ENCODE measurements around the gene ZNF610. TPM values are rescaled to one million over a fixed set of nuclear protein-coding genes. Genes with fewer than 3 reads are reported as not detected.

The ZNF610 gene
- total and polyA plus RNA-seq, 2 donors (not counting 1 experiment from before 2014, with no cell fraction given) = 3.0 to 5.3 TPM

GRCh38 chr19:52296400-52296772 lies 39.7 kb upstream of the ZNF610 start:
- H3K4me3 ChIP-seq (replicated peaks in 1 of 4; ENCODE audit: control extremely low read depth in 1 of 4, insufficient read depth in 1 of 4, low read depth in 3 of 4, low read length in 4 of 4) = peak overlapping the region; percentile 57 to 77 (median 66)
- TF ChIP-seq EZH2 (IDR thresholded peaks at IDR 0.05; ENCODE audit: low read length, missing control alignments) (no peak), CTCF (conservative IDR thresholded peaks at IDR 0.05 in 1 of 2, IDR thresholded peaks at IDR 0.05 in 1 of 2; ENCODE audit: low read depth in 1 of 2, low read length in 2 of 2) (no peak)
- peak overlapping the region; percentile 49 for H3K4me2 ChIP-seq (ENCODE audit: extremely low read depth, insufficient read depth, low read length)
- H3K4me1 ChIP-seq (ENCODE audit: control insufficient read depth, extremely low read depth, insufficient read depth, low read length) = no peaks in the 10 kb centered on the region
- no peak overlapping the region for H3K9ac ChIP-seq (ENCODE audit: insufficient read depth, low read length)
- H3K27ac ChIP-seq (ENCODE audit: insufficient read depth, low read length) = no peak overlapping the region
- H3K27me3 ChIP-seq (ENCODE audit: control insufficient read depth, insufficient read depth, low read length) = no peaks in the 10 kb centered on the region
- H3K79me2 ChIP-seq (ENCODE audit: control insufficient read depth, insufficient read depth, low read length) = peaks cover 7% of the 10 kb centered on the region
- H3K36me3 ChIP-seq (ENCODE audit: control insufficient read depth, insufficient read depth, low read length) = peaks cover 2% of the 10 kb centered on the region
- DNase-seq (ENCODE audit: low read depth in 2 of 2) = no peak
- peak overlapping the region; percentile 64 for H2AFZ ChIP-seq (ENCODE audit: low read length)
- no peaks in the 10 kb centered on the region for H3K9me3 ChIP-seq (ENCODE audit: control insufficient read depth, insufficient read depth, low read depth, low read length)
- H4K20me1 ChIP-seq (ENCODE audit: control insufficient read depth, extremely low read depth, insufficient read depth, low read length) = no peaks in the 10 kb centered on the region

GRCh38 chr19:52296773-52297600 lies 39.1 kb upstream of the ZNF610 start, which contains the start of gene ZNF480:
ZNF480 (plus strand) TSS chr19:52297169; CDS start chr19:52300413, 3,244 bp downstream.
- Histone ChIP-seq H4K20me1 (ENCODE audit: control insufficient read depth, extremely low read depth, insufficient read depth, low read length) (no peaks in the 10 kb centered on the region), H3K9me3 (ENCODE audit: control insufficient read depth, insufficient read depth, low read depth, low read length) (no peaks in the 10 kb centered on the region), H3K9ac (ENCODE audit: insufficient read depth, low read length) (peak within 1 kb of the TSS; percentile 92), H3K79me2 (ENCODE audit: control insufficient read depth, insufficient read depth, low read length) (peaks cover 7% of the 10 kb centered on the region), H3K36me3 (ENCODE audit: control insufficient read depth, insufficient read depth, low read length) (peaks cover 2% of the 10 kb centered on the region), H2AFZ (ENCODE audit: low read length) (peak within 1 kb of the TSS; percentile 89), H3K27me3 (ENCODE audit: control insufficient read depth, insufficient read depth, low read length) (no peaks in the 10 kb centered on the region), H3K4me1 (ENCODE audit: control insufficient read depth, extremely low read depth, insufficient read depth, low read length) (no peaks in the 10 kb centered on the region), H3K27ac (ENCODE audit: insufficient read depth, low read length) (peak within 1 kb of the TSS; percentile 98), H3K4me2 (ENCODE audit: extremely low read depth, insufficient read depth, low read length) (peak within 1 kb of the TSS; percentile 91), H3K4me3 (replicated peaks in 1 of 4; ENCODE audit: control extremely low read depth in 1 of 4, insufficient read depth in 1 of 4, low read depth in 3 of 4, low read length in 4 of 4) (peak within 1 kb of the TSS; percentile 77 to 100 (median 94))
- TF ChIP-seq CTCF (conservative IDR thresholded peaks at IDR 0.05 in 1 of 2, IDR thresholded peaks at IDR 0.05 in 1 of 2; ENCODE audit: low read depth in 1 of 2, low read length in 2 of 2) (peak in 1 of 2 donors; percentile 30), EZH2 (IDR thresholded peaks at IDR 0.05; ENCODE audit: low read length, missing control alignments) (no peak)
- peak; percentile 78 to 80 for DNase-seq (ENCODE audit: low read depth in 2 of 2)

- Histone ChIP-seq H3K27me3 (ENCODE audit: control insufficient read depth, insufficient read depth, low read length) (no peaks in the 10 kb centered on the region), H3K9me3 (ENCODE audit: control insufficient read depth, insufficient read depth, low read depth, low read length) (no peaks in the 10 kb centered on the region), H3K4me2 (ENCODE audit: extremely low read depth, insufficient read depth, low read length) (peak overlapping the region; percentile 91), H2AFZ (ENCODE audit: low read length) (peak overlapping the region; percentile 56), H3K79me2 (ENCODE audit: control insufficient read depth, insufficient read depth, low read length) (peaks cover 7% of the 10 kb centered on the region), H3K4me3 (replicated peaks in 1 of 4; ENCODE audit: control extremely low read depth in 1 of 4, insufficient read depth in 1 of 4, low read depth in 3 of 4, low read length in 4 of 4) (peak overlapping the region; percentile 76 to 100 (median 94)), H3K4me1 (ENCODE audit: control insufficient read depth, extremely low read depth, insufficient read depth, low read length) (no peaks in the 10 kb centered on the region), H3K36me3 (ENCODE audit: control insufficient read depth, insufficient read depth, low read length) (peaks cover 2% of the 10 kb centered on the region), H3K9ac (ENCODE audit: insufficient read depth, low read length) (peak overlapping the region; percentile 92), H4K20me1 (ENCODE audit: control insufficient read depth, extremely low read depth, insufficient read depth, low read length) (no peaks in the 10 kb centered on the region), H3K27ac (ENCODE audit: insufficient read depth, low read length) (peak overlapping the region; percentile 98)
- TF ChIP-seq CTCF (conservative IDR thresholded peaks at IDR 0.05 in 1 of 2, IDR thresholded peaks at IDR 0.05 in 1 of 2; ENCODE audit: low read depth in 1 of 2, low read length in 2 of 2) (no peak), EZH2 (IDR thresholded peaks at IDR 0.05; ENCODE audit: low read length, missing control alignments) (no peak)
- DNase-seq (ENCODE audit: low read depth in 2 of 2) = peak; percentile 6 to 8
Measured at GRCh38 chr19:52297601-52298364, 38.3 kb upstream of the ZNF610 start.
